GM12878 (cell line): ENCODE data around the gene CAMTA1. TPM values are rescaled to one million over a fixed set of nuclear protein-coding genes. Genes with fewer than 3 reads are reported as not detected.
A peak's percentile ranks its signal among the peaks of the same experiment; 100 is the strongest.

Source experiments
- ATAC-seq: fragments of 200-7000 bp; cut with Tn5 transposase; 3 replicates; pipeline ENCODE4 v1.9.1; 2020; ENCODE audit warnings: mild to moderate bottlenecking, moderate library complexity
- BruUV-seq: library from RNA; stranded (reverse); fragments of 400-500 nt; replicated peaks from 2 replicates; lab custom pipeline; 2021; lab: Mats Ljungman, UMichigan
- CTCF ChIA-PET: fragments of 300-600 bp; sonication (Branson Sonifier 250); formaldehyde crosslinking; extraction: SDS; loops from one replicate; lab custom pipeline; 2021; ENCODE audit warnings: inconsistent platforms; lab: Yijun Ruan, JAX
- POLR2A ChIA-PET: fragments of 350-600 bp; formaldehyde crosslinking; extraction: SDS; loops from one replicate; lab custom pipeline; 2021; ENCODE audit warnings: inconsistent platforms; lab: Charles Lee
- RAD21 ChIA-PET: fragments of 300-600 bp; sonication (Branson Sonifier 250); formaldehyde crosslinking; loops from one replicate; lab custom pipeline; 2023; ENCODE audit warnings: antibody characterized with exemption; ENCODE audit not compliant: unreplicated experiment; lab: Charles Lee
- SMC1A ChIA-PET: fragments of 300-600 bp; sonication (Branson Sonifier 250); formaldehyde crosslinking; loops from one replicate; lab custom pipeline; 2023; ENCODE audit not compliant: unreplicated experiment, uncharacterized antibody; lab: Charles Lee
- DNase-seq: peaks from one replicate; pipeline ENCODE4 v3.0.0-alpha.2; 2011; ENCODE audit warnings: low read depth, low spot score
- FAIRE-seq: peaks from 3 replicates; lab custom pipeline; 2011; peaks lifted over from hg19 to GRCh38; lab: Jason Lieb, UNC
- H2AFZ ChIP-seq: 2 replicates; pipeline ENCODE4 v1.6.0; 2011; ENCODE audit warnings: low read depth, low read length, control low read depth; ENCODE audit not compliant: control insufficient read depth
- H3K27ac ChIP-seq: 2 replicates; pipeline ENCODE4 v1.5.1; 2011; ENCODE audit warnings: control low read depth; ENCODE audit not compliant: control insufficient read depth, insufficient read depth
- H3K27me3 ChIP-seq, 2 experiments: replicated peaks in 1 of 2; 2 replicates each; pipeline versions ENCODE4 v1.6.0 to v1.6.1; 2011; ENCODE audit warnings: low read length in 1 of 2; ENCODE audit not compliant: control insufficient read depth in 2 of 2, insufficient read depth in 2 of 2
- H3K36me3 ChIP-seq, 2 experiments: 2 replicates each; pipeline ENCODE4 v1.5.1; 2011; ENCODE audit warnings: low read length in 1 of 2; ENCODE audit not compliant: control insufficient read depth in 2 of 2, insufficient read depth in 2 of 2
- H3K4me1 ChIP-seq: 2 replicates; pipeline ENCODE4 v1.6.1; 2011; ENCODE audit warnings: mild to moderate bottlenecking, low read length, moderate library complexity, mixed read lengths; ENCODE audit not compliant: control insufficient read depth, insufficient read depth
- H3K4me2 ChIP-seq: 2 replicates; pipeline ENCODE4 v1.6.0; 2011; ENCODE audit warnings: control low read depth; ENCODE audit not compliant: control insufficient read depth, insufficient read depth
- H3K4me3 ChIP-seq: fragments of 200-600 bp; sonication (generic); 2 replicates; pipeline ENCODE4 v1.5.1; 2016
- H3K79me2 ChIP-seq: 2 replicates; pipeline ENCODE4 v1.6.0; 2011; ENCODE audit warnings: low read length; ENCODE audit not compliant: control insufficient read depth, insufficient read depth
- H3K9ac ChIP-seq: 2 replicates; pipeline ENCODE4 v1.8.0; 2011; ENCODE audit warnings: low read length, control low read depth, mixed read lengths; ENCODE audit not compliant: control insufficient read depth, insufficient read depth
- H3K9me3 ChIP-seq: replicated peaks from 3 replicates; pipeline ENCODE4 v1.5.1; 2011; ENCODE audit warnings: mild to moderate bottlenecking, low read length; ENCODE audit not compliant: control insufficient read depth, insufficient read depth
- H4K20me1 ChIP-seq: 2 replicates; pipeline ENCODE4 v1.6.0; 2011; ENCODE audit not compliant: control insufficient read depth, insufficient read depth
- CHD2 ChIP-seq: IDR thresholded peaks from 2 replicates; pipeline ENCODE4 v1.6.1; 2011; ENCODE audit warnings: low read depth, low read length, improper control_type of control experiment, borderline replicate concordance
- MTA3 ChIP-seq: IDR thresholded peaks from 2 replicates; pipeline ENCODE4 v1.6.1; 2012; ENCODE audit warnings: low read length, inconsistent platforms, borderline replicate concordance
- MYC ChIP-seq: IDR thresholded peaks from 2 replicates; pipeline ENCODE4 v1.6.1; 2011; ENCODE audit warnings: mild to moderate bottlenecking, low read length, moderate library complexity, inconsistent platforms; ENCODE audit not compliant: insufficient read depth, insufficient replicate concordance, insufficient read length, severe bottlenecking
- POLR2AphosphoS2 ChIP-seq: IDR thresholded peaks from 2 replicates; pipeline ENCODE4 v1.6.1; 2011; ENCODE audit warnings: low read depth, mild to moderate bottlenecking, low read length, improper control_type of control experiment, moderate library complexity
- SMAD1 ChIP-seq: fragments of 450-650 bp; IDR thresholded peaks from 2 replicates; pipeline ENCODE4 v1.6.1; 2018; ENCODE audit warnings: mild to moderate bottlenecking, low read depth; ENCODE audit not compliant: partially characterized antibody
- YY1 ChIP-seq: IDR thresholded peaks from 2 replicates; pipeline ENCODE4 v1.6.1; 2011; ENCODE audit warnings: low read depth, mild to moderate bottlenecking, low read length
- ZNF217 ChIP-seq: fragments of 450-650 bp; IDR thresholded peaks from 2 replicates; pipeline ENCODE4 v1.6.1; 2017; ENCODE audit warnings: antibody characterized with exemption, mild to moderate bottlenecking
- WGBS: methylation state at CpG from one replicate; pipeline ENCODE4 v1.1.6; 2016; ENCODE audit warnings: low lambda C conversion rate; ENCODE audit not compliant: insufficient replicate concordance, insufficient coverage; ENCODE audit errors: missing lambda C conversion rate; 5-methylcytosine and 5-hydroxymethylcytosine counted together
- in situ Hi-C: fragments of 300-500 bp; cut with MboI; formaldehyde crosslinking; loops from 9 replicates; pipeline ENCODE4 v1.14.3; 2018; ENCODE audit warnings: mixed read lengths
- intact Hi-C: fragments of 100-400 bp; cut with micrococcal nuclease; formaldehyde crosslinking; loops from one replicate; pipeline ENCODE4 v1.14.2; 2022; ENCODE audit not compliant: unreplicated experiment
- polyA plus RNA-seq, 11 experiments: library from polyadenylated mRNA; depleted of rRNA in 4 of 11; unstranded in 6 of 11; stranded (reverse) in 5 of 11; fragments of >200 nt; fragmentation: Nextera tagmentation in 4 of 11; fragmentation: Illumina TruSeq in 1 of 11; extraction: Ambion mirVana in 4 of 11; extraction: Trizol in 1 of 11; gene quantifications; 1 replicate in 1 of 11; 2 replicates in 10 of 11; pipeline versions ENCODE4 v1.2.1 to v1.2.3, GENCODE V29; 2011 to 2016; ENCODE audit warnings: inconsistent platforms in 2 of 11, missing spikeins in 2 of 11, low read depth in 1 of 11
- total RNA-seq, 4 experiments: library from RNA; depleted of rRNA in 3 of 4; stranded (reverse); fragments of >200 nt in 3 of 4; fragmentation: Illumina TruSeq in 1 of 4; extraction: Trizol in 1 of 4; gene quantifications; 2 replicates each; pipeline versions ENCODE4 v1.2.1 to v1.2.3, GENCODE V29; 2013 to 2021
- TF ChIP-seq, protein P1 (sequence below): fragments of 450-650 bp; IDR thresholded peaks from 2 replicates; pipeline ENCODE4 v1.6.1; 2017; ENCODE audit warnings: mild to moderate bottlenecking, moderate library complexity
- TF ChIP-seq, protein P2 (sequence below): IDR thresholded peaks from 2 replicates; pipeline ENCODE4 v1.6.1; 2011; ENCODE audit warnings: mild to moderate bottlenecking, low read depth, low read length, moderate library complexity; ENCODE audit not compliant: insufficient replicate concordance
- TF ChIP-seq, protein P3 (sequence below): fragments of 450-650 bp; IDR thresholded peaks from 2 replicates; pipeline ENCODE4 v1.6.1; 2016; ENCODE audit warnings: mild to moderate bottlenecking
- TF ChIP-seq, protein P4 (sequence below): fragments of 150-350 bp; IDR thresholded peaks from 2 replicates; pipeline ENCODE4 v1.6.1; 2014; ENCODE audit warnings: mild to moderate bottlenecking, low read depth, low read length

The CAMTA1 gene
- total and polyA plus RNA-seq, 10 of the 15 experiments (the other 5 are each of a cell fraction or from before 2014, with no cell fraction given) = 37.7 to 148 (median 76.4) TPM

DNA sequence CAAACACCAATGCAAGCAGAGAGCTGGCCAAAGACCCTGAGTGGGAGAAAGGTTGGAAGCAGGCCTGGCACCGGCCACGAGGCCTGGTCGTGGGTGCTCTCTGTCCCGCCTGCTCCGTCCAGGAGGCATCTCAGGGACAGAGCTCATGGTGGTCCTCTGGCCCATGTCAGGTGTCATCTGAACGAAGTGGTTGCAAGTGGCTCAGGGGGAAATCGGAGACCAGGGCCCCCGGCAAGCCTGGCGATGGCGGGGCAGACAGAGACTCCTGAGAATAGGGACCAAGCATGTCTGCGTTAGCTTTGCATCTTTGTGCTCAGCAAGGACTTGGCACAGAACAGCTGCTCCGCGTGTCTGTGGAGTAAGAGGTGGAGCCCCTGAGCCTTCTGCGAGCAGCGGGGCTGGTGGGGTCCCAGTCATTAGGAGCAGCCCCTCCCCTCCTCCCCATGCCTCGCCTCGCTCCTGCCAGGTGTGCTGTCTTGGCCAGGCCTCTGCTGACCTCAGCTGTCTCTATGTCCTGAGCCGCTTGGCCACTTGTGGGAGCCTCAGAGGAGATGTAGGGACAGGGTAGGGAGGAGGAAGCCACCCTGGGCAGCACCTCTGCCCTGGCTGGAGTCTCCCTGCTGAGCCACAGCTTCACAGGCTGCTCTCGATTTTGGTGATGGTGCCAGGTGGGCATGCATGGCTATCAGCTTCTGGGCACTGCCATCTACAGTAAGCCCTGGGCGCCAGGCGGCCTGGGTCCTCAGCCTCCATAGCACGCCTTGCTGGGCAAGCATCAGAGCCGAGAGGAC is 622.9 kb downstream of the CAMTA1 start:
- H3K27ac ChIP-seq = peak overlapping the region; percentile 35
- no peak for DNase-seq
- no peak for FAIRE-seq
- peaks cover 44% of the 10 kb centered on the region for H3K4me1 ChIP-seq
- peaks cover 2% of the 10 kb centered on the region; the same call in 1 of the 2 replicates for H3K79me2 ChIP-seq
- H2AFZ ChIP-seq = no peak overlapping the region
- no peaks in the 10 kb centered on the region for H3K27me3 ChIP-seq
- H3K9ac ChIP-seq = peak overlapping the region; percentile 39; the same call in 1 of the 2 replicates
- intact Hi-C loops = no loop called here
- no peaks in the 10 kb centered on the region; the same call in 2 of the 3 replicates for H3K9me3 ChIP-seq
- RAD21 ChIA-PET = no interaction called here
- in situ Hi-C loops = no loop called here
- no peak for ATAC-seq
- no TSS peak for BruUV-seq
- CTCF ChIA-PET = no interaction called here
- 28% methylated on average over 21 of the region's 23 CpGs for WGBS
- SMC1A ChIA-PET = no interaction called here
- H4K20me1 ChIP-seq = no peaks in the 10 kb centered on the region
- no peaks in the 10 kb centered on the region for H3K36me3 ChIP-seq
- no peak overlapping the region for H3K4me3 ChIP-seq
- H3K4me2 ChIP-seq = peak overlapping the region; percentile 7; the same call in 1 of the 2 replicates
- POLR2A ChIA-PET = no interaction called here
- TF ChIP-seq CHD2 = no peak
- TF ChIP-seq, protein P1, sequence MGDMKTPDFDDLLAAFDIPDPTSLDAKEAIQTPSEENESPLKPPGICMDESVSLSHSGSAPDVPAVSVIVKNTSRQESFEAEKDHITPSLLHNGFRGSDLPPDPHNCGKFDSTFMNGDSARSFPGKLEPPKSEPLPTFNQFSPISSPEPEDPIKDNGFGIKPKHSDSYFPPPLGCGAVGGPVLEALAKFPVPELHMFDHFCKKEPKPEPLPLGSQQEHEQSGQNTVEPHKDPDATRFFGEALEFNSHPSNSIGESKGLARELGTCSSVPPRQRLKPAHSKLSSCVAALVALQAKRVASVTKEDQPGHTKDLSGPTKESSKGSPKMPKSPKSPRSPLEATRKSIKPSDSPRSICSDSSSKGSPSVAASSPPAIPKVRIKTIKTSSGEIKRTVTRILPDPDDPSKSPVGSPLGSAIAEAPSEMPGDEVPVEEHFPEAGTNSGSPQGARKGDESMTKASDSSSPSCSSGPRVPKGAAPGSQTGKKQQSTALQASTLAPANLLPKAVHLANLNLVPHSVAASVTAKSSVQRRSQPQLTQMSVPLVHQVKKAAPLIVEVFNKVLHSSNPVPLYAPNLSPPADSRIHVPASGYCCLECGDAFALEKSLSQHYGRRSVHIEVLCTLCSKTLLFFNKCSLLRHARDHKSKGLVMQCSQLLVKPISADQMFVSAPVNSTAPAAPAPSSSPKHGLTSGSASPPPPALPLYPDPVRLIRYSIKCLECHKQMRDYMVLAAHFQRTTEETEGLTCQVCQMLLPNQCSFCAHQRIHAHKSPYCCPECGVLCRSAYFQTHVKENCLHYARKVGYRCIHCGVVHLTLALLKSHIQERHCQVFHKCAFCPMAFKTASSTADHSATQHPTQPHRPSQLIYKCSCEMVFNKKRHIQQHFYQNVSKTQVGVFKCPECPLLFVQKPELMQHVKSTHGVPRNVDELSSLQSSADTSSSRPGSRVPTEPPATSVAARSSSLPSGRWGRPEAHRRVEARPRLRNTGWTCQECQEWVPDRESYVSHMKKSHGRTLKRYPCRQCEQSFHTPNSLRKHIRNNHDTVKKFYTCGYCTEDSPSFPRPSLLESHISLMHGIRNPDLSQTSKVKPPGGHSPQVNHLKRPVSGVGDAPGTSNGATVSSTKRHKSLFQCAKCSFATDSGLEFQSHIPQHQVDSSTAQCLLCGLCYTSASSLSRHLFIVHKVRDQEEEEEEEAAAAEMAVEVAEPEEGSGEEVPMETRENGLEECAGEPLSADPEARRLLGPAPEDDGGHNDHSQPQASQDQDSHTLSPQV = no peak
- TF ChIP-seq SMAD1 = no peak
- TF ChIP-seq, protein P2, sequence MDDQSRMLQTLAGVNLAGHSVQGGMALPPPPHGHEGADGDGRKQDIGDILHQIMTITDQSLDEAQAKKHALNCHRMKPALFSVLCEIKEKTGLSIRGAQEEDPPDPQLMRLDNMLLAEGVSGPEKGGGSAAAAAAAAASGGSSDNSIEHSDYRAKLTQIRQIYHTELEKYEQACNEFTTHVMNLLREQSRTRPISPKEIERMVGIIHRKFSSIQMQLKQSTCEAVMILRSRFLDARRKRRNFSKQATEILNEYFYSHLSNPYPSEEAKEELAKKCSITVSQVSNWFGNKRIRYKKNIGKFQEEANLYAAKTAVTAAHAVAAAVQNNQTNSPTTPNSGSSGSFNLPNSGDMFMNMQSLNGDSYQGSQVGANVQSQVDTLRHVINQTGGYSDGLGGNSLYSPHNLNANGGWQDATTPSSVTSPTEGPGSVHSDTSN = no peak
- TF ChIP-seq, protein P3, sequence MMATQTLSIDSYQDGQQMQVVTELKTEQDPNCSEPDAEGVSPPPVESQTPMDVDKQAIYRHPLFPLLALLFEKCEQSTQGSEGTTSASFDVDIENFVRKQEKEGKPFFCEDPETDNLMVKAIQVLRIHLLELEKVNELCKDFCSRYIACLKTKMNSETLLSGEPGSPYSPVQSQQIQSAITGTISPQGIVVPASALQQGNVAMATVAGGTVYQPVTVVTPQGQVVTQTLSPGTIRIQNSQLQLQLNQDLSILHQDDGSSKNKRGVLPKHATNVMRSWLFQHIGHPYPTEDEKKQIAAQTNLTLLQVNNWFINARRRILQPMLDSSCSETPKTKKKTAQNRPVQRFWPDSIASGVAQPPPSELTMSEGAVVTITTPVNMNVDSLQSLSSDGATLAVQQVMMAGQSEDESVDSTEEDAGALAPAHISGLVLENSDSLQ = no peak
- TF ChIP-seq MTA3 = no peak
- TF ChIP-seq MYC = no peak
- no peak for TF ChIP-seq YY1
- no peak for TF ChIP-seq ZNF217
- TF ChIP-seq, protein P4, sequence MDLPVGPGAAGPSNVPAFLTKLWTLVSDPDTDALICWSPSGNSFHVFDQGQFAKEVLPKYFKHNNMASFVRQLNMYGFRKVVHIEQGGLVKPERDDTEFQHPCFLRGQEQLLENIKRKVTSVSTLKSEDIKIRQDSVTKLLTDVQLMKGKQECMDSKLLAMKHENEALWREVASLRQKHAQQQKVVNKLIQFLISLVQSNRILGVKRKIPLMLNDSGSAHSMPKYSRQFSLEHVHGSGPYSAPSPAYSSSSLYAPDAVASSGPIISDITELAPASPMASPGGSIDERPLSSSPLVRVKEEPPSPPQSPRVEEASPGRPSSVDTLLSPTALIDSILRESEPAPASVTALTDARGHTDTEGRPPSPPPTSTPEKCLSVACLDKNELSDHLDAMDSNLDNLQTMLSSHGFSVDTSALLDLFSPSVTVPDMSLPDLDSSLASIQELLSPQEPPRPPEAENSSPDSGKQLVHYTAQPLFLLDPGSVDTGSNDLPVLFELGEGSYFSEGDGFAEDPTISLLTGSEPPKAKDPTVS = no peak
- no peak for TF ChIP-seq POLR2AphosphoS2
